Measurements from ENCODE around the gene HDAC10.
A peak's percentile ranks its signal among the peaks of the same experiment; 100 is the strongest.

HDAC10 gene

GRCh38 chr22:50251477-50252081 lies 514 bp upstream of the HDAC10 start:
- peak overlapping the region; percentile 89 for H3K27ac ChIP-seq
- no peak for DNase-seq (ENCODE audit: low spot score)
- ChIA-PET CTCF (interaction anchor here (0.6 to 1.5 kb wide), 2 partner anchors 77 to 114 kb away, joined by 3 to 5 read pairs; no protein-coding TSS in a partner anchor), POLR2A (ENCODE audit: low non-redundant PET) (no interaction called here)
- TF ChIP-seq CTCF (conservative IDR thresholded peaks at IDR 0.05; ENCODE audit: low read depth), result no peak

GRCh38 chr22:50250249-50250554 lies 863 bp downstream of the HDAC10 start:
- ChIA-PET POLR2A (ENCODE audit: low non-redundant PET) (interaction anchor here (0.7 kb wide), 1 partner anchor 55 kb away, joined by 3 read pairs; no protein-coding TSS in a partner anchor), CTCF (interaction anchor here (0.7 to 1.5 kb wide), 3 partner anchors 48 to 116 kb away, joined by 4 to 5 read pairs (median 5); no protein-coding TSS in a partner anchor)
- no peak for TF ChIP-seq CTCF (conservative IDR thresholded peaks at IDR 0.05; ENCODE audit: low read depth)
- peak overlapping the region; percentile 89 for H3K27ac ChIP-seq
- DNase-seq (ENCODE audit: low spot score), result no peak

GRCh38 chr22:50249341-50250248 lies 1.5 kb downstream of the HDAC10 start:
- DNase-seq (ENCODE audit: low spot score), result no peak
- H3K27ac ChIP-seq, result peak overlapping the region; percentile 89
- ChIA-PET CTCF (interaction anchor here (0.7 to 1.1 kb wide), 2 partner anchors 48 to 93 kb away, joined by 4 to 5 read pairs; no protein-coding TSS in a partner anchor), POLR2A (ENCODE audit: low non-redundant PET) (no interaction called here)
- TF ChIP-seq CTCF (conservative IDR thresholded peaks at IDR 0.05; ENCODE audit: low read depth), result no peak

- ChIA-PET CTCF (no interaction called here), POLR2A (ENCODE audit: low non-redundant PET) (no interaction called here)
- no peak for DNase-seq (ENCODE audit: low spot score)
- TF ChIP-seq CTCF (conservative IDR thresholded peaks at IDR 0.05; ENCODE audit: low read depth), result no peak
- H3K27ac ChIP-seq, result peak overlapping the region; percentile 89
Observed at GRCh38 chr22:50248196-50249081, 2.6 kb downstream of the HDAC10 start.

GRCh38 chr22:50247748-50248147 lies 3.3 kb downstream of the HDAC10 start:
- ChIA-PET CTCF (no interaction called here), POLR2A (ENCODE audit: low non-redundant PET) (no interaction called here)
- peak; percentile 59 for DNase-seq (ENCODE audit: low spot score)
- peak overlapping the region; percentile 89 for H3K27ac ChIP-seq
- no peak for TF ChIP-seq CTCF (conservative IDR thresholded peaks at IDR 0.05; ENCODE audit: low read depth)
